ENCODE results near the gene PLCD3.
"Not testable (repeated sequence)": the region's sequence is repeated elsewhere in the genome, so short reads cannot be mapped to it uniquely, and the experiment has no call there.

PLCD3 gene

DNA sequence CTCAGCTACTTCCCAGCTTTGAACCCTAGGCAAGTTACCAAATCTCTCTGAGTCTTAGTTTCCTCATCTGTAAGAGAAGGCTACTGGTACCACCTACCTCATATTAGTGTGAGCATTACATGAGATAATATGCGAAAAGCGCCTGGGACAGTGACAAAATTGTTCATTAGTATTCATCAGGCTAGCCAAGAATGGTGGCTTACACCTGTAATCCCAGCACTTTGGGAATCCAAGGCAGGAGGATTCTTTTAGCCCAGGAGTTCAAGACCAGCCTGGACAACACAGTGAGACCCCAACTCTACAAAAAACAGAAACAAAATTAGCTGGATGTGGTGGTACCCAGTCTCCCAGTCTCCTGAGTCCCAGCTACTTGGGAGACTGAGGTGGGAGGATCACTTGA lies 3.3 kb downstream of the PLCD3 start:
- H3K9me3 Mint-ChIP-seq = no peaks in the 10 kb centered on the region
- H3K4me3 Mint-ChIP-seq = peak overlapping the region in 2 of 3 experiments; percentile 58 to 61
- peak overlapping the region; percentile 62 to 89 (median 82) for H3K27ac Mint-ChIP-seq
- TF ChIP-seq CTCF (IDR thresholded peaks at IDR 0.05; ENCODE audit: unreplicated experiment in 3 of 3) = no peak
- peaks cover 31% of the 10 kb centered on the region for H3K4me1 Mint-ChIP-seq
- H3K36me3 Mint-ChIP-seq (ENCODE audit: low read depth) = no peaks in the 10 kb centered on the region
- H3K27me3 Mint-ChIP-seq (ENCODE audit: low read depth) = no peaks in the 10 kb centered on the region

DNA sequence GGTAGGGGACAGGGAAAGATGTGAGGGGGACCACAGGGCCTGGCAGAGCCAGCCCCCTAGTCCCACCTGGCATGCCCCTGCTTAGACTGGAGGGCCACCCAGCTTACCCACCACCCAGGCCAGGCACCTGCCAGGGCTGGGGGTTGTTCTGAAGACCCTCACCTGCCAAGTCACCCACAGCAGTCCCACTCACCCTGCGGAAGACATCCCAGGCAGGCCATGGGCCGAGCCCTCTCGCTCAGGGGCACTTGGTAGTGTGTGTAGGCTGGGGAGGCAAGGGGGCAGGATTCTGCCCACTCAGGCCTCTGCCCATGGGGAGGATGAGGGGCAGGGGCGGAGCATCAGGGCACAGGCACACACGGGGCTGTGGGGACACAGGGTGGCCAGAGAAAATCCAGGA lies 4.0 kb downstream of the PLCD3 start:
- Mint-ChIP-seq H3K27me3 (ENCODE audit: low read depth) (no peaks in the 10 kb centered on the region), H3K9me3 (no peaks in the 10 kb centered on the region), H3K4me1 (peaks cover 32% of the 10 kb centered on the region), H3K36me3 (ENCODE audit: low read depth) (no peaks in the 10 kb centered on the region), H3K27ac (peak overlapping the region; percentile 85 to 94 (median 93)), H3K4me3 (peak overlapping the region in 2 of 3 experiments; percentile 39 to 44)
- no peak for TF ChIP-seq CTCF (IDR thresholded peaks at IDR 0.05; ENCODE audit: unreplicated experiment in 3 of 3)

DNA sequence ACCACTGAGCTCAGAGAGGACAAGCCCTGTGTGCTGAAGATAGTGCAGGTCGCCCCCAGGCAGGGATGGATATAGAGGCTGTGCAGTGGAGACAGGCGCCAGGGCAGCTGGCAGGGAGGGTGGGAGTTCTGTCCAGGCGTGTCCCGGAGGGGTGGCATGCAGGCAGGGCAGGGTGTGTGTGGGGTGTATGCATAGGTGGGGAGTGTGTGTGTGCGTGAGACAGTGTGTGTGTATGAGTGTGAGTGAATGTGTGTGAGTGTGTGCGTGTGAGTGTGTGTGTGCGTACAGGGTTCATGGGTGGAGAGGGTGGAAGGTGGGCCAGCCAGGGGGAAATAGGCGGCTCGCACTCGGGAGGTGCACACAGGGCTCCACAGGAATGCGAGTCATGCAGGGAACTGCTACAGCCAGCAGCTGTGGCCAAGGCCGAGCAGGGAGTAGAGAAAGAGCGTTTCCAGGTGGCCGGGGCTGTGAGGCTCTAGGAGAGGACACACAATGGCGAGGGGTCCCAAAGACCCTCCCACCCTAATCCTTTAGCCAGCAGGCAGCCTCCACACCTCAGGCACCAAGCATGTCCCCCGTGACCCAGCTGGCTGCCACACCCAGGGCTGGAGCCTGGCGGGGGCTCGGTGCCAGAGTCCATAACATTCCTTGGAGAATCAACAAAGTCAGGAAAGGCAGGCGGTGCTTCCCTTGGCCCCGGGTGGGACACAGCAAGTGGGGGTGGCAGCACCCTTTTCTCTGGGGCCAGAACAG lies 4.6 kb downstream of the PLCD3 start:
- H3K27me3 Mint-ChIP-seq (ENCODE audit: low read depth) = no peaks in the 10 kb centered on the region

GRCh38 chr17:45127207-45127547 lies 5.1 kb downstream of the PLCD3 start:
- Mint-ChIP-seq H3K9me3 (no peaks in the 10 kb centered on the region), H3K4me1 (peaks cover 36% of the 10 kb centered on the region), H3K36me3 (ENCODE audit: low read depth) (no peaks in the 10 kb centered on the region), H3K27ac (peak overlapping the region; percentile 85 to 94 (median 93)), H3K4me3 (no peak overlapping the region), H3K27me3 (ENCODE audit: low read depth) (no peaks in the 10 kb centered on the region)
- TF ChIP-seq CTCF (IDR thresholded peaks at IDR 0.05; ENCODE audit: unreplicated experiment in 3 of 3) = no peak

More for the DNA sequence above, 4.6 kb downstream of the PLCD3 start:
- H3K4me1 Mint-ChIP-seq = peaks cover 36% of the 10 kb centered on the region
- no peaks in the 10 kb centered on the region for H3K36me3 Mint-ChIP-seq (ENCODE audit: low read depth)
- no peaks in the 10 kb centered on the region for H3K9me3 Mint-ChIP-seq
- no peak for TF ChIP-seq CTCF (IDR thresholded peaks at IDR 0.05; ENCODE audit: unreplicated experiment in 3 of 3)
- peak overlapping the region; percentile 85 to 94 (median 93) for H3K27ac Mint-ChIP-seq
- peak overlapping the region; percentile 35 to 44 (median 39) for H3K4me3 Mint-ChIP-seq

- Mint-ChIP-seq H3K4me3 (no peak overlapping the region), H3K9me3 (no peaks in the 10 kb centered on the region), H3K27me3 (ENCODE audit: low read depth) (no peaks in the 10 kb centered on the region), H3K27ac (peak overlapping the region in 2 of 3 experiments; percentile 20 to 35), H3K4me1 (peaks cover 30% of the 10 kb centered on the region), H3K36me3 (ENCODE audit: low read depth) (no peaks in the 10 kb centered on the region)
- TF ChIP-seq CTCF (IDR thresholded peaks at IDR 0.05; ENCODE audit: unreplicated experiment in 3 of 3) = no peak
Observed at GRCh38 chr17:45125509-45125908, 6.8 kb downstream of the PLCD3 start.

GRCh38 chr17:45124797-45125122 lies 7.6 kb downstream of the PLCD3 start:
- H3K27me3 Mint-ChIP-seq (ENCODE audit: low read depth); H3K9me3 Mint-ChIP-seq; H3K36me3 Mint-ChIP-seq (ENCODE audit: low read depth); H3K4me3 Mint-ChIP-seq: not testable (repeated sequence)
- Mint-ChIP-seq H3K4me1 (peaks cover 30% of the 10 kb centered on the region), H3K27ac (peak overlapping the region in 1 of 3 experiments; percentile 35)

Data from nephron (organoid).